H1 (cell line): ENCODE data around the gene BMAL2. TPM values are rescaled to one million over a fixed set of nuclear protein-coding genes. Genes with fewer than 3 reads are reported as not detected.

ENCODE experiments used
- CTBP2 ChIP-seq: IDR thresholded peaks from 2 replicates; pipeline ENCODE4 v1.7.0; 2011; ENCODE audit warnings: borderline replicate concordance, mild to moderate bottlenecking, moderate library complexity, mixed read lengths, low read length; ENCODE audit not compliant: insufficient read depth, insufficient read length
- EZH2 ChIP-seq: fragments of 200-600 bp; sonication (generic); IDR thresholded peaks from 2 replicates; pipeline ENCODE4 v1.7.1; 2012; ENCODE audit warnings: low read depth, mild to moderate bottlenecking, moderate library complexity, low read length, inconsistent platforms; ENCODE audit not compliant: severe bottlenecking
- NANOG ChIP-seq: IDR thresholded peaks from 2 replicates; pipeline ENCODE4 v1.6.1; 2011; ENCODE audit warnings: low read length, low read depth, mild to moderate bottlenecking, inconsistent platforms; ENCODE audit not compliant: insufficient read depth, poor library complexity, severe bottlenecking
- TBP ChIP-seq: IDR thresholded peaks from 2 replicates; pipeline ENCODE4 v1.6.1; 2011; ENCODE audit warnings: low read depth, low read length, improper control_type of control experiment
- polyA plus RNA-seq, 7 experiments: library from polyadenylated mRNA; depleted of rRNA in 3 of 7; stranded (reverse) in 5 of 7; unstranded in 2 of 7; fragments of >200 nt in 5 of 7; fragments of 200-250 nt in 2 of 7; gene quantifications; 1 replicate in 5 of 7; 2 replicates in 1 of 7; 4 replicates in 1 of 7; pipeline versions ENCODE4 v1.2.1 to v1.2.3, GENCODE V29; 2011 to 2013; ENCODE audit warnings: missing spikeins in 2 of 7, mixed read lengths in 2 of 7
- total RNA-seq: library from RNA; stranded (reverse); fragmentation: NEBNext Ultra II Directional; extraction: Animal tissue kit (Norgen Biotek cat#: 25700); gene quantifications from 2 replicates; pipeline ENCODE4 v1.2.1, GENCODE V29; 2021

Gene BMAL2
- total and polyA plus RNA-seq, 2 of the 8 experiments (the other 6 are each of a cell fraction or from before 2014, with no cell fraction given): 3.2 to 20.6 TPM

DNA sequence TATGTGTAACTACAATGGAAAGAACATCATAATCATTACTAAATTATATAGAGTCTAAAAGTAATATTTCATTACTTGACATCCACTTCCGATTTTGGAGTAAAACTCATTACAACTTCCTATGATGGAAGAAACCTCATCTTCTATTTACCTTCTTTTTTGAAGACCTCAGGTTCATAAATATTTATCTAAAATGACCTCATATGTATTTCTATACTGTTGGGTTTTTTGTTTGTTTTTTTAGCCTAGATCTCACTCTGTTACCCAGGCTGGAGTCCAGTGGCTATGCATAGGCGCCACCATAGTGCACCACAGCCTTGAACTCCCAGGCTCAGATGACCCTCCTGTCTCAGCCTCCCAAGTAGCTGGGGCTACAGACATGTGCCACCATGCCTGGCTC is 39.9 kb upstream of the BMAL2 start (continued):
- TF ChIP-seq EZH2: no peak
- TF ChIP-seq CTBP2: no peak
- TF ChIP-seq NANOG: no peak
- no peak for TF ChIP-seq TBP
